Inflammatory macrophage (primary cell): Measurements from ENCODE around the gene MLPH.

ENCODE experiments used
- DNase-seq, 2 donors: peaks; one replicate each; pipeline ENCODE4 v3.0.0-alpha.2; 2020 to 2022
- total RNA-seq, 18 experiments: gene quantifications; one replicate each; lab custom pipeline; 2026; ENCODE audit warnings: mixed read lengths in 6 of 18, inconsistent platforms in 2 of 18; lab: John Stamatoyannopoulos, UW

Gene MLPH
- total RNA-seq = 0.40 to 11.3 (median 3.2) reads per million in 18 experiments

GRCh38 chr2:237486819-237487448 lies at the start of gene MLPH:
TSS of gene MLPH (plus strand) at chr2:237487251. CDS start at chr2:237493427, 6,176 bp downstream.
- peak in 1 of 2 donors; percentile 31 for DNase-seq

DNA sequence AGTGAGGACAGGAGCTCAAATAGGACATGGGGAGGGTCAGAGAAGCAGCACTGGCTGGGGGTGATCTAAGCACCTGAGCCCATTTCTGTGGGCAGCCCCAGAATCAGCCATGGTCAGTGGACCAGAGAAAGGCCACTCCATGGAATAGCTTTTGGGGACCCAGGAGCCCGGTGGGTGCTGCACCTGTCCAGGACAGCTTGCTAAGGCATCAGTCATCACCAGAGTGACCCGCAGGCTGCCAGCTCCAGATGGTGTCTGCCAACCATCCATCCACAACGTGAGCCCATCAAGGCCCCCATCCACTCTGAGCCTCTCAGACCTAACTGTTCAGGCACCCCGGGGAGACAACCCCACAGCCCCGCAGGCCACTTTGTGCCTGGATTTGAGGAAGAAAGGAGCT lies 49.5 kb upstream of the MLPH start:
- no peak for DNase-seq

DNA sequence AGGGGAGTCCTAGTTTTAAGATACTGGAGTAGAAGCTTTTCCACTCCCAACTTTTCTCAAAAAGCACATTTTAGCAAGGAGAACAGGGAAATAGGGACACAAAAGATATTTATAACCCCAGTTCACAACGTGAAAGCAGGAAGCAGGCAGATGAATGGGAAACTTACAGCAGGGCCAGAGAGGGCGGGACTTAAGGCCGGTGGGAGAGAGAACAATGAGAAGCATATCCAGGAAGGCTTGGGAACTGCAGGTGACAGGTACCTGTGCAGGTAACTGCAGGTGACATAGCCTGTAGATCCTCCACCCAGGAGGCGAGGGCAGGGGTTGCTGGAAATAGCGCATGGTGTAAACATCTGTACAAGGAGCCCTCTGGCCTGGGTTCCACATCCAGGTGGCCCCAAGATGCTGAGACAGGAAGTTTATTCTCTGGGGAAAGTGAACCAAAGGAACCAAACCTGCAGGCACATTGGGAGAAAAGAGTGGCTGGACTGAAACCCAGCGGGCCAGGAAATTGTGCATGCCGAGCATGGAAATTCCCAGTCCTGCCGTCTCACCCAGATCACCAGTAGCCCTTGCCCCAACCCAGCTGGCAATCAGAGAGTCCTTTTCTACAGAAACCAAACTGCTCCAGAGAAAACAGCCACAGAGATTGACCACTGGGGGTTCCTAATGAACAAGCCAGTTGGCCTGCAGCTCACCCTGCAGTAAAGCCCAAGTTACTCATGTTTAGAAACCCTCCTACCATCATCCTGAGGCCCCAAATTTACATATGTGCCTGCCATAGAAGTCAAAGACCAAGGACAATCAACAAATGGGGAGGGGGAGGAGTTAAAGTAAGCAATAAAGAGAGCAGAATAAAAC lies 48.7 kb upstream of the MLPH start:
- DNase-seq = no peak

DNA sequence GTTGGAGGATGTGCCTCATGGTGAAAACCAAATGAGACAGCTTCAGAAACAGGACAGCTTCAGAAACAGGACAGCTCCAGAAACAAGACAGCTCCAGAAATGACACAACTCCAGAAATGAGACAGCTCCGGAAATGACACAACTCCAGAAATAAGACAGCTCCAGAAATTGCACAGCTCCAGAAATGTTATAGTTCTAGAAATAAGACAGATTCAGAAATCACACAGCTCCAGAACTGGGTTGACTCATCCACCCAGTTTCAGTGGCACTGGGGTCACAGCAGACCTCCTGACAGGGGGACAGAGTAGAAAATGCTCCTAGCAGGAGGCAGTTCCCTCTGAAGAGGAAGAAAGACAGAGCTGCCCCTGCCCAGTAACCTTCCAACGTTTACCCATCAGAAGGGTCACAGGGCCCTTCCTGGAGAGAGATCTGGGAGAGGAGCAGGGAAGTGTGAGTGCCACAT lies 46.2 kb upstream of the MLPH start:
- DNase-seq = peak; percentile 18 to 35

DNA sequence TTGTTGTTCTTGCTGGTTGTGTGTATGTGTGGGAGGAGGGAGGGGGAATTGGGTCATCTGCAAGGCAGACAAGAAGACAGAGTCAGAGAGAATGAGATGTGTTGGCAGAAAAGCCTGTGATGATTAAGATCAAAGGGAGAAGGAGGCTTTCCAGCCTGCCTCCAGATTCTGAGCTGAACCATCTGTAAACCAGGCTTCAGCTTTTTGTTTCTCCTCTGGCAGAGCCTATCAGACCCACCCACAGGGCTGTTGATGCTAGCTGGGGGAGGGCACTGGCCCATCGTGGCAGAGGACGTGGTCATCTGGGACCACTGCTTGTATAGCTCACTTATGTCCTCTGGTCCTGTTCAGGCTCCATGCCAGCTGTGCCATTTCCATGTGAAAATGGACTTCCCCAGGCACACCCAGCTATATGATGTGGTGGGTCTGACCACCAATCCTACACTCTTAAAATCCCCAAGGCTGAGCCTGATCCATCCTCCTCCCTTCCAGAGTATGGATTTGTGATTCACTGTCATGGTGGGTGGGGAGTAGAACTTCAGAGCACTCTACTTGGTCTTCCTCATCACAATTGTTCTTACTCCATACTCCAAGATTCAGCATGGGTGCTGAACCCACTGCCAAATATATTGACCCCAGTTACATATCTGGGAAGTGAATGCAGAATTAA lies 45.3 kb upstream of the MLPH start:
- peak in 1 of 2 donors; percentile 27 for DNase-seq

DNA sequence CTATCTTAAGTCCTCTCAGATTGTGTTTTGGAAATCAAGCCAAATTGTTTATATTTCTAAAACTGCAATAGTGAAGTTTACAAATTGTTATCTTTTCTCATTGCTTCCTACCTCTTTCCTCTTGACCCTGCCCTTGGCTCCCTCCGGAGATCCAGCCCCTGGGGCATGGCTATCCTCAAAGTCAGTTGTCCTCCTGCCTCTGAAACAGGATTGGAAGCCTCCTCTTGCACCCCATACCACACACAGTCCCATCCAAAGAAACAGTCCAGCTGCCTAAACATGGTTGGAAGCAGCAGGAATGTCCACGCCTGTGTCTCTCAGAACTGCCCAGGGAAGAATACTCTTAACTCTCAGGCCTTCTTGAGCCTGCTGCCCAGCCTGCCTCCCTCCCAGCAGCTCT lies 43.0 kb upstream of the MLPH start:
- no peak for DNase-seq

DNA sequence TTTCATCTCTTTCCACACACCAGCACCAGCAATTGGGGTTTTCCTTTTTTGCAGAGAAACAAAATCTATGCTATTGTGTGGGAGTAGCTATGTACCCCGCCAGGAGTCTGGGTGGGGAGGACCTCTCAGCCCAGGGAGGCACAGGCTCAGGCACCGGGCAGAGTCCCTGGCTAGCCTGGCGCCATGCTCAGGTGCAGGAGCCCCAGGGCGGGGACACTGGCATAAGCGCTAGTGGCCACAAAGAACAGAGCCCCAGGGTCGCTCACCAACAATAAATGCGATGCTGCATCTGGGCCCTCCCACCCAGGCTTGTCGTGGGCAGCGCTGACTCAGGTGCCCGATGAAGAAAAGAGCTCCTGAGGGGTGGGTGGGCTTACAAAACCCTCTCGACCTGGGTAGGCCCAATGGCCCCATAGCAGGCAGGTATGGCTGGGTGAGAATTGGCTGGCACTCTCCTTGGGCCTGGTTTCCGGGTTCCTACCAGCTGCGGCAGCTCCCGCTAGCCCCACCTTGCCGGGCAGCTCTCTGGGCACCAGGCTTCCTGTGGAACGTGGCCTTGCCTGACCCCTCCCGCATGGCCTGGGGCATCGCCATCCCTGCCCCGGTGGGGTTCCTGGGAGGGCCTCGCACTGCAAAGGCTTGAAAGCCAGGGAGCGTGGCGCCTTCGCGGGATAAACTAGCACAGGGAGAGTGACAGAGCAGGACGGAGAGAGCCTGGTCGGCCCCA lies 41.3 kb upstream of the MLPH start:
- DNase-seq = no peak

DNA sequence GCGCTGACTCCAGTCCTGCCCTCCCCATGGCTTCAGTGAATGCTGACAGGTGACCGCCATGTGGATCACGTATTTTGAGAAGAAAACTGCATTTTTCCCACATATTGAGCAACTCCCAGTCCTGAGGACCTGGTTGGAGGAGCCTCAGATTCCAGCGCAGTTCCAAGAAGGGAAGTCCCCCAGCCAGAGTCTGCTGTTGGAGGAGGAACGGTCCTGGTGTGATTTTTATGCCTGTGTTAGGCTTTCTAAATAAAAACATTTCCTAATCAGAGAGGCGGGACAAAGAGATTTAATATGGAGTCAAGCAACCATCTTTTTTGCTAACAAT lies 40.7 kb upstream of the MLPH start:
- DNase-seq = no peak

GRCh38 chr2:237447496-237447895 lies 39.6 kb upstream of the MLPH start:
- DNase-seq = no peak

GRCh38 chr2:237448171-237448570 lies 38.9 kb upstream of the MLPH start:
- DNase-seq = no peak

DNA sequence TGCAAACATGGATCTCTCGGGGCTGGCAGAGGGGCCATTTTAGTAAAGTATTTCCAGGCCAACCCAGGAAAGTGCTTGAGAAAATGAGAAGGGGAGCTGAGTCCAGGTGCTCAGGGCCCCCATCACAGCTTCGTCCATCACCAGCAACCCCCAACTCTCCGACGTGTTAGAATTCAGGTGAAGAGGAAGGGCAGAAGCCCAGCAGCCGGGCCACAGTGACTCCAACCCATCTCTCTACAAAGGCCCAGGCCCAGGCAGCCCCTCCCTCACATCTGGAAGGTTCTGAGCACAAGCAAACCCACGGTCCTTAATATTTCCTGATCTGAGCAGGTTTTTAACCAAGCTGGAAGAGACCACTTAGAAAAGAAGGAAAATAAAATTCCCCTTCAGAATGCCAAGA lies 38.4 kb upstream of the MLPH start:
- DNase-seq = no peak

GRCh38 chr2:237449193-237449881 lies 37.7 kb upstream of the MLPH start:
- DNase-seq = no peak

DNA sequence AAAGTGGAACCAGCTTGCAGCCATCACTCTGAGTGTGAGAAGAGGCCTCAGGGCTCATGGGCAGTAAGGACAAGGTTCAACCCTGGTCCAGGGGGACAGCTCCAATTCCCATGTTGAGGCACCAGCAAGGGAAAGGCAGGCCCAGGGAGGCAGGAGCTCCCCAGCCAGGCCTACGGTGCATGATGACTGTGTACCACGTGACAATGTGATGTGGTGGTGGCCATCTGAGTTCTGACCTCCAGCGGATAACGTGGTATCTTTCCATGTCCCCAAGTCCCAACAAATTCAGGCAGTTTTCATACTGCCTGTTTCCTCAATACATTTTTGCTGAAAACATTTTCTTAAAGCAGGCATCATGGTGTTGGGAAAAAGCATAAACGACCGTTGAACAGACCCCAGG lies 36.9 kb upstream of the MLPH start:
- DNase-seq = no peak

GRCh38 chr2:237450583-237450982 lies 36.5 kb upstream of the MLPH start:
- DNase-seq = no peak

- no peak for DNase-seq
These were observed 35.2 kb upstream of the MLPH start for GRCh38 chr2:237451643-237452469.

DNA sequence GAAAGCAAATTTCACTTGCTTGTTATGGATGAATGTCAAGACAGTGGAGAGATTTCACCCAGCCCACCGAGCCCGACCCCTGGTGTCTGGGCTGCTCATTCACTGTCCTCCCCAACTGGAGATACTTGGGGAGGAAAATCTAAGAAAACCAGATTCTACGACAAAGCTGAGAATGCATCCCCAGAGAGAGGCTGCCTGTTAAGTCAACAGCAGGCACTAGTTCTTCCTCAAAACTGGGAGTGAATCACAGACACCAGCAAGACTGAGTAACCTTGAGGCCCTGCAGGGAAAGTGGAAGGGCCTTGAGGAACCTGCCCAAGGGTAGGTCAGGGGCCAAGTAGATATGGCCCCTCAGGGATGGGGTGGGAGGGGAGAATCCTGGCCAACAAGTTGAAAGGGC lies 34.2 kb upstream of the MLPH start:
- peak; percentile 22 to 77 for DNase-seq

GRCh38 chr2:237453671-237454070 lies 33.4 kb upstream of the MLPH start:
- no peak for DNase-seq

DNA sequence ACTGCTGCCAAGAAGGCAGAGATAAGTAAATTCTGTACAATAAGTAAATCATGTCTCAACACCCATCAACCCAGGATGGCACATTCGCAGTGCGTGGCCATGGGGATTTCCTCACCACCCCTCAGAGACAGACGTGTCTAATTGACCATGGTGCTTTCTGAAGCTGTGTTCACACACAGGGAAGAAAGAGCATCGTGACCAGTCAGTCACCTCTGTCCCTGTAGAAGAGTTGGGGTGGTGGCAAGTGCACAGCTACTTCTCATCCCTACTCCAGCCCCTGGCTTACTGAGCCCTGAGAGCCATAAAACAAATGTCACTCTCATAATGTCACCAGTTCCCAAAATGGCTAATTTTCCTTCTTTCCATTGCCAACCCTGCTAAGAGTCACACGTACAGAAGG lies 31.3 kb upstream of the MLPH start:
- no peak for DNase-seq

GRCh38 chr2:237456200-237456843 lies 30.7 kb upstream of the MLPH start:
- no peak for DNase-seq

DNA sequence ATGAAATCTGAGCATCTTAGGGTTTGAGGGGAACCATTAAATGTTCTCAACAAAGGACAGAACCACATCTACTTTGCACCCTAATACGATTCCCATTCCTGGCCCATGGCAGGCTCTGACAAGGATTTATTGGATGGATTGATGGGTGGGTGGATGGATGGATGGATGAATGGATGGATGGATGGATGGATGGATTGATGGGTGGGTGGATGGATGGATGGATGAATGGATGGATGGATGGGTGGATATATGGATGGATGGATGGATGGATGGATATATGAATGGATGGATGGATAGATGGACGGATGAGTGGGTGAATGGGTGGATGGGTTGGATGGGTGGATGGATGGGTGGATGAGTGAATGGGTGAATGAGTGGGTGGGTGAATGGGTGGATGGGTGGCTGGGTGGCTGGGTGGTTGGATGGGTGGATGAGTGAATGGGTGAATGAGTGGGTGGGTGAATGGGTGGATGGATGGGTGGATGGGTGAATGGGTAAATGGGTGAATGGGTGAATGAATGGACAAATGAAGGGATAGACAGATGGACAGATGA lies 29.6 kb upstream of the MLPH start:
- no peak for DNase-seq
